ENCODE results near the gene TNFSF12.

- TF ChIP-seq POLR2A (IDR thresholded peaks at IDR 0.05) (no peak), CTCF (IDR thresholded peaks at IDR 0.05) (no peak), EP300 (IDR thresholded peaks at IDR 0.05; ENCODE audit: low read depth) (no peak)
Observed at GRCh38 chr17:7552621-7553051, 3.8 kb downstream of the TNFSF12 start.

Data from transverse colon (tissue), 3 donors.